Measurements from ENCODE around the gene SCML1.

The SCML1 gene

GRCh38 chrX:17736856-17737709, at the start of gene SCML1:
Gene SCML1 (plus strand): TSS chrX:17737493. CDS start chrX:17744187, 6,694 bp downstream.
- DNase-seq (ENCODE audit: low spot score): peak; percentile 94

GRCh38 chrX:17687648-17688047, 49.6 kb upstream of the SCML1 start:
- DNase-seq (ENCODE audit: low spot score): no peak

- DNase-seq (ENCODE audit: low spot score): peak; percentile 69
Observed at GRCh38 chrX:17689971-17690409, 47.3 kb upstream of the SCML1 start.

- DNase-seq (ENCODE audit: low spot score): peak; percentile 73
Observed at GRCh38 chrX:17692709-17693346, 44.5 kb upstream of the SCML1 start.

- DNase-seq (ENCODE audit: low spot score): no peak
Observed at GRCh38 chrX:17697191-17697590, 40.1 kb upstream of the SCML1 start.

- no peak for DNase-seq (ENCODE audit: low spot score)
Observed at GRCh38 chrX:17700976-17701375, 36.3 kb upstream of the SCML1 start.

- peak; percentile 63 for DNase-seq (ENCODE audit: low spot score)
Observed at GRCh38 chrX:17703201-17703600, 34.1 kb upstream of the SCML1 start.

- DNase-seq (ENCODE audit: low spot score): no peak
Observed at GRCh38 chrX:17705211-17705610, 32.1 kb upstream of the SCML1 start.

- DNase-seq (ENCODE audit: low spot score): peak; percentile 80
Observed at GRCh38 chrX:17706676-17707075, 30.6 kb upstream of the SCML1 start.

GRCh38 chrX:17707731-17708130, 29.6 kb upstream of the SCML1 start:
- DNase-seq (ENCODE audit: low spot score): no peak

- peak; percentile 22 for DNase-seq (ENCODE audit: low spot score)
Observed at GRCh38 chrX:17710871-17711301, 26.4 kb upstream of the SCML1 start.

- no peak for DNase-seq (ENCODE audit: low spot score)
Observed at GRCh38 chrX:17713288-17713687, 24.0 kb upstream of the SCML1 start.

GRCh38 chrX:17718649-17719165, 18.6 kb upstream of the SCML1 start:
- no peak for DNase-seq (ENCODE audit: low spot score)

- no peak for DNase-seq (ENCODE audit: low spot score)
Observed at GRCh38 chrX:17719711-17720110, 17.6 kb upstream of the SCML1 start.

GRCh38 chrX:17721715-17722114, 15.6 kb upstream of the SCML1 start:
- DNase-seq (ENCODE audit: low spot score): no peak

- no peak for DNase-seq (ENCODE audit: low spot score)
Observed at GRCh38 chrX:17725181-17725580, 12.1 kb upstream of the SCML1 start.

- DNase-seq (ENCODE audit: low spot score): no peak
Observed at GRCh38 chrX:17732138-17732783, 5.0 kb upstream of the SCML1 start.

- no peak for DNase-seq (ENCODE audit: low spot score)
Observed at GRCh38 chrX:17735406-17735805, 1.9 kb upstream of the SCML1 start.

- DNase-seq (ENCODE audit: low spot score): no peak
Observed at GRCh38 chrX:17736478-17736855, 826 bp upstream of the SCML1 start.

GRCh38 chrX:17737710-17737985, 355 bp downstream of the SCML1 start:
- no peak for DNase-seq (ENCODE audit: low spot score)

GRCh38 chrX:17737986-17738713, 857 bp downstream of the SCML1 start:
- peak; percentile 30 for DNase-seq (ENCODE audit: low spot score)

All from kidney tubule cell (primary cell).